Uterus (tissue), 4 donors: ENCODE results near the gene GAA. TPM values are rescaled to one million over a fixed set of nuclear protein-coding genes. Genes with fewer than 3 reads are reported as not detected.
A peak's percentile ranks its signal among the peaks of the same experiment; 100 is the strongest.

Experiments used
- DNase-seq, 2 donors: peaks; one replicate each; pipeline ENCODE4 v3.0.0-alpha.2; 2019 to 2020
- H3K27ac ChIP-seq, 2 donors: fragments of 200-600 bp; sonication (generic); 1 replicate in 1 of 2; 2 replicates in 1 of 2; pipeline ENCODE4 v1.5.1; 2016 to 2018
- H3K27me3 ChIP-seq, 2 donors: fragments of 200-600 bp; sonication (generic); one replicate each; pipeline ENCODE4 v1.5.1; 2018 to 2019; ENCODE audit warnings: control low read depth in 1 of 2
- H3K36me3 ChIP-seq, 2 donors: fragments of 200-600 bp; sonication (generic); one replicate each; pipeline ENCODE4 v1.5.1; 2019; ENCODE audit warnings: control low read depth in 1 of 2
- H3K4me1 ChIP-seq, 2 donors: fragments of 200-600 bp; sonication (generic); one replicate each; pipeline ENCODE4 v1.5.1; 2018 to 2019; ENCODE audit warnings: control low read depth in 1 of 2
- H3K4me3 ChIP-seq, 2 donors: fragments of 200-600 bp; sonication (generic); 1 replicate in 1 of 2; 2 replicates in 1 of 2; pipeline ENCODE4 v1.5.1; 2018 to 2019; ENCODE audit warnings: mild to moderate bottlenecking in 1 of 2
- H3K9me3 ChIP-seq, 2 donors: fragments of 200-600 bp; sonication (generic); one replicate each; pipeline ENCODE4 v1.5.1; 2019; ENCODE audit warnings: control low read depth in 1 of 2
- POLR2A ChIP-seq, 2 donors: fragments of 450-650 bp; IDR thresholded peaks; one replicate each; pipeline ENCODE4 v1.6.1; 2016; ENCODE audit warnings: antibody characterized with exemption in 2 of 2, mild to moderate bottlenecking in 1 of 2, moderate library complexity in 1 of 2
- intact Hi-C: fragments of 100-400 bp; cut with DNase I; formaldehyde crosslinking; loops from one replicate; pipeline ENCODE4 v1.15.1; 2023; ENCODE audit warnings: low total_unique reads
- total RNA-seq, 4 donors: library from RNA; depleted of rRNA in 3 of 4; stranded (reverse); fragments of >200 nt in 3 of 4; gene quantifications; one replicate each; pipeline versions ENCODE4 v1.1.0 to v1.2.4, GENCODE V29; 2014 to 2023
- TF ChIP-seq, protein P1 (sequence below), 4 experiments: fragments of 200-600 bp in 2 of 4; fragments of 450-650 bp in 2 of 4; sonication (generic) in 2 of 4; IDR thresholded peaks; one replicate each; pipeline ENCODE4 v1.5.1; 2016 to 2019; ENCODE audit warnings: antibody characterized with exemption in 4 of 4, mild to moderate bottlenecking in 2 of 4, moderate library complexity in 1 of 4
- donor health status: DM: yes; HTN: yes; CAD: no.

GAA gene
- total RNA-seq, 4 donors from 2014 or later: 23.1 to 48.3 (median 35.6) TPM

DNA sequence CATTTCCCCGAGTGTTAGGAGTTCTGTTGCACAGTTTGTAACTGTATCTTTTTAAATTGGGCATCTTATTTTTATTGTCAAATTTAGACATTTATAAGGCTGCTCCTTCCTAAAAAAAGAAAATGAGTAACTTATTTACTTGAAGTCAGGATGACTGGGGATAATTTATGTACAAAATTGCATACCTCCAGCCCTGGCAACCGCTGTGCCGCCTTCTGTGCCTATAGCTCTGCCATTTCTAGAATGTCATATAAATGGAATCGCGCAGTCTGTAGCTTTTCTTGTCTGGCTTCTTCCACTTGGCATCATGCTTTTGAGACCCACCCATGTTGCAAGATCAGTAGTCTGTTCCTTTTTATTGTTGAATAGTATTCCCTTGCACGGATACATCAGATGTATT is 29.0 kb upstream of the GAA start:
- peak overlapping the region; percentile 88 to 90 for H3K27ac ChIP-seq
- intact Hi-C loops: no loop called here

DNA sequence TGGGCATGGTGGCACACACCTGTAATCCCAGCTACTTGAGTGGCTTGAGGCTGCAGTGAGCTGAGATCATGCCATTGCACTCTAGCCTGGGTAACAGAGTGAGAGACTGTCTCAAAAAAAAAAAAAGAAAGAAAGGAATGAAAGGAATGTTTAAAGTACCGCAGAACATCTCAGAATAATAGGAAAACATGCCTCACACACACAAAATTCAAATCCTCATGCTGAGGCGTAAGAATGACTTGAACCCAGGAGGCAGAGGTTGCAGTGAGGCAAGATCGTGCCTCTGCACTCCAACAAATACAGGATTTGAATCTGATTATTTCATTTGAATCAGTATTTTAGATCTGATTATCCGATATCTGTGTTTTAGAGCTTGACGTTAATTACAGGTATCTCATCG is 21.3 kb upstream of the GAA start:
- DNase-seq: no peak
- Histone ChIP-seq H3K27me3 (no peaks in the 10 kb centered on the region), H3K4me1 (no peaks in the 10 kb centered on the region), H3K36me3 (no peaks in the 10 kb centered on the region), H3K4me3 (no peak overlapping the region), H3K9me3 (no peaks in the 10 kb centered on the region), H3K27ac (no peak overlapping the region)
- TF ChIP-seq POLR2A (IDR thresholded peaks at IDR 0.05): no peak
- TF ChIP-seq, protein P1, sequence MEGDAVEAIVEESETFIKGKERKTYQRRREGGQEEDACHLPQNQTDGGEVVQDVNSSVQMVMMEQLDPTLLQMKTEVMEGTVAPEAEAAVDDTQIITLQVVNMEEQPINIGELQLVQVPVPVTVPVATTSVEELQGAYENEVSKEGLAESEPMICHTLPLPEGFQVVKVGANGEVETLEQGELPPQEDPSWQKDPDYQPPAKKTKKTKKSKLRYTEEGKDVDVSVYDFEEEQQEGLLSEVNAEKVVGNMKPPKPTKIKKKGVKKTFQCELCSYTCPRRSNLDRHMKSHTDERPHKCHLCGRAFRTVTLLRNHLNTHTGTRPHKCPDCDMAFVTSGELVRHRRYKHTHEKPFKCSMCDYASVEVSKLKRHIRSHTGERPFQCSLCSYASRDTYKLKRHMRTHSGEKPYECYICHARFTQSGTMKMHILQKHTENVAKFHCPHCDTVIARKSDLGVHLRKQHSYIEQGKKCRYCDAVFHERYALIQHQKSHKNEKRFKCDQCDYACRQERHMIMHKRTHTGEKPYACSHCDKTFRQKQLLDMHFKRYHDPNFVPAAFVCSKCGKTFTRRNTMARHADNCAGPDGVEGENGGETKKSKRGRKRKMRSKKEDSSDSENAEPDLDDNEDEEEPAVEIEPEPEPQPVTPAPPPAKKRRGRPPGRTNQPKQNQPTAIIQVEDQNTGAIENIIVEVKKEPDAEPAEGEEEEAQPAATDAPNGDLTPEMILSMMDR (IDR thresholded peaks at IDR 0.05): no peak
- intact Hi-C loops: no loop called here

More for the DNA sequence above, 29.0 kb upstream of the GAA start:
- no peaks in the 10 kb centered on the region for H3K9me3 ChIP-seq
- peaks cover 4% of the 10 kb centered on the region in 2 donors for H3K4me1 ChIP-seq
- no peaks in the 10 kb centered on the region for H3K36me3 ChIP-seq
- no peak for DNase-seq
- TF ChIP-seq POLR2A (IDR thresholded peaks at IDR 0.05): no peak
- TF ChIP-seq, protein P1 (IDR thresholded peaks at IDR 0.05): no peak
- H3K4me3 ChIP-seq: no peak overlapping the region
- H3K27me3 ChIP-seq: no peaks in the 10 kb centered on the region

DNA sequence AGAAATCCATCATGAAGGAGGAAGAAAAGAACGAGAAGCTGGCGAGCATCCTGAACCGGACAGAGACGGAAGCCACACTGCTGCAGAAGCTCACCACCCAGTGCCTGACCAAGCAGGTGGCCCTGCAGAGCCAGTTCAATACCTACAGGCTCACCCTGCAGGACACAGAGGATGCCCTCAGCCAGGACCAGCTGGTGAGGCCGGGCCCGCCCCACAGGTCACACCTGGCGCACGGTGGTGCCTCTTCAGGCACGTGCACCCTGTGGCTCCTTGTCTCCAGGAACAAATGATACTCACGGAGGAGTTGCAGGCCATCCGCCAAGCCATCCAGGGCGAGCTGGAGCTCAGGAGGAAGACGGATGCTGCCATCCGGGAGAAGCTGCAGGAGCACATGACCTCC is 19.8 kb upstream of the GAA start:
- no peaks in the 10 kb centered on the region for H3K36me3 ChIP-seq
- intact Hi-C loops: no loop called here
- DNase-seq: no peak
- H3K9me3 ChIP-seq: no peaks in the 10 kb centered on the region
- H3K27me3 ChIP-seq: no peaks in the 10 kb centered on the region
- H3K27ac ChIP-seq: no peak overlapping the region
- H3K4me1 ChIP-seq: no peaks in the 10 kb centered on the region
- TF ChIP-seq POLR2A (IDR thresholded peaks at IDR 0.05): no peak
- TF ChIP-seq, protein P1 (IDR thresholded peaks at IDR 0.05): no peak
- H3K4me3 ChIP-seq: no peak overlapping the region

DNA sequence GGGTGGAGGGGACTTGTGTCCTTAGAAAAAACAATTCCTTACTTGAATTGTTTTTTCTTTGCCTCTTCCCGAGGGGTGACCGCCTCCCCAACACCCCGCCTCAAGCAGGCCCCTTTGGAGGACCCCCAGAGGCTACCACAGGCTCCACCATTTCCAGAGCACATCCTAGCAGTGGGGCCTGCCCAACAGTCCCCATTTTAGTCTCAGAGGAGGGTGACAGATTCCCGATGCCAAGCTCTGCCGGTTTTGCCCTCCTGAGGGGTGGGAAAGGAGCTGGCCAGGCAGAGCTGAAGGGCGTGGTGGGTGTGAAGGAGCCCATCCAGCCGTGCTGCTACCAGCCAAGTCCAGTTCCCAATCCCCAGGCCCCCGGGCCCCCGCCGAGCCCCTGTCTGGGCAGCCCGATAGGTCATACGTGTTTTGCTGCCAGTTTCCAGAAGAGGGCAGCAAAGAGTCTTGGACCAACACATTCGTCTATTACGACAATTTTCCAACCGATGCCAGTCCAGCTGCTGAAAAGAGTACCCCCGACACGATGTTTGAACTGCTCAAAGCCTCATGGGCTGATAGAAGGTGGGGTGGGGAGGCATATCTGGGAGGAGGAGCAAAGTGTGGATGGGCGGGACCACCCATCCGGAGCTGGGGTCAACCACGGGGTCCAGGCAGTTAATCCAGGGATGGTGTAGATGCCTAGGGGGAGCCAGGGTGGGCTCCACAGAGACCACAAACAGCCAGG is 18.8 kb upstream of the GAA start:
- TF ChIP-seq, protein P1 (IDR thresholded peaks at IDR 0.05): peak; percentile 58 to 85 (median 65)
- no peak for TF ChIP-seq POLR2A (IDR thresholded peaks at IDR 0.05)
- no peak overlapping the region for H3K4me3 ChIP-seq
- H3K36me3 ChIP-seq: no peaks in the 10 kb centered on the region
- no peaks in the 10 kb centered on the region for H3K27me3 ChIP-seq
- H3K27ac ChIP-seq: no peak overlapping the region
- no peaks in the 10 kb centered on the region for H3K9me3 ChIP-seq
- H3K4me1 ChIP-seq: no peaks in the 10 kb centered on the region
- intact Hi-C loops: no loop called here
- DNase-seq: peak; percentile 64 to 70

DNA sequence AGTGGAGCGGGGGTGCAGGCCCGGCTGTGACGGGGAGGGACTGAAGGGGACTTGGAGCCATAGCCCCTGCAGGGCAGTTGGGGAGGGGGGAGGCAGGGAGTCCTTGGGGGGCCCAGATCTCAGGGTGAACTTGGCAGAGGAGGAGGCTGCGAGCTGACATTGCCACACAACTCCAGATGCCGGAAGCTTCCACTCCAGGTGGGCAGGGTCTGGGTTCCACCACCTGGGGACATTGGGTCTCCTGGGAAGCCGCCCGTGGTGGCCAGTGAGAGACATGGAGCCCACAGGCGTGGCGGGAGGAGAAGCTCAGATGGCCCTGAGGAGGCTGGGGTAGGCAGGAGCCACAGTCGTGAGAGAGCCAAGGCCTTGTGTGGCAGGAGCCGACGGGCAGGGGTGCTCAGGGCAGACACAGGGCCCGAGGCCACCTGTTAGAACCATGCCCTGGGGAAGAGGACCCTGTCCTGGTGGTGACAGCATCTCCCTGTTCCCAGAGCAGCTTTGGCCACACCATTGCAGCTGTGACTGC is 18.2 kb upstream of the GAA start:
- intact Hi-C loops: no loop called here
- Histone ChIP-seq H3K27ac (no peak overlapping the region), H3K27me3 (no peaks in the 10 kb centered on the region), H3K4me1 (no peaks in the 10 kb centered on the region), H3K36me3 (no peaks in the 10 kb centered on the region), H3K4me3 (no peak overlapping the region), H3K9me3 (no peaks in the 10 kb centered on the region)
- no peak for DNase-seq
- no peak for TF ChIP-seq POLR2A (IDR thresholded peaks at IDR 0.05)
- TF ChIP-seq, protein P1 (IDR thresholded peaks at IDR 0.05): no peak
